GM12878 (cell line): ENCODE data around the gene ALG2. TPM values are rescaled to one million over a fixed set of nuclear protein-coding genes. Genes with fewer than 3 reads are reported as not detected.

Source experiments
- ATAC-seq: fragments of 200-7000 bp; cut with Tn5 transposase; 3 replicates; pipeline ENCODE4 v1.9.1; 2020; ENCODE audit warnings: mild to moderate bottlenecking, moderate library complexity
- BruUV-seq: library from RNA; stranded (reverse); fragments of 400-500 nt; replicated peaks from 2 replicates; lab custom pipeline; 2021; lab: Mats Ljungman, UMichigan
- CTCF ChIA-PET: fragments of 300-600 bp; sonication (Branson Sonifier 250); formaldehyde crosslinking; extraction: SDS; loops from one replicate; lab custom pipeline; 2021; ENCODE audit warnings: inconsistent platforms; lab: Yijun Ruan, JAX
- POLR2A ChIA-PET: fragments of 350-600 bp; formaldehyde crosslinking; extraction: SDS; loops from one replicate; lab custom pipeline; 2021; ENCODE audit warnings: inconsistent platforms; lab: Charles Lee
- RAD21 ChIA-PET: fragments of 300-600 bp; sonication (Branson Sonifier 250); formaldehyde crosslinking; loops from one replicate; lab custom pipeline; 2023; ENCODE audit warnings: antibody characterized with exemption; ENCODE audit not compliant: unreplicated experiment; lab: Charles Lee
- SMC1A ChIA-PET: fragments of 300-600 bp; sonication (Branson Sonifier 250); formaldehyde crosslinking; loops from one replicate; lab custom pipeline; 2023; ENCODE audit not compliant: unreplicated experiment, uncharacterized antibody; lab: Charles Lee
- DNase-seq: peaks from one replicate; pipeline ENCODE4 v3.0.0-alpha.2; 2011; ENCODE audit warnings: low read depth, low spot score
- FAIRE-seq: peaks from 3 replicates; lab custom pipeline; 2011; peaks lifted over from hg19 to GRCh38; lab: Jason Lieb, UNC
- H2AFZ ChIP-seq: 2 replicates; pipeline ENCODE4 v1.6.0; 2011; ENCODE audit warnings: low read depth, low read length, control low read depth; ENCODE audit not compliant: control insufficient read depth
- H3K27ac ChIP-seq: 2 replicates; pipeline ENCODE4 v1.5.1; 2011; ENCODE audit warnings: control low read depth; ENCODE audit not compliant: control insufficient read depth, insufficient read depth
- H3K27me3 ChIP-seq, 2 experiments: replicated peaks in 1 of 2; 2 replicates each; pipeline versions ENCODE4 v1.6.0 to v1.6.1; 2011; ENCODE audit warnings: low read length in 1 of 2; ENCODE audit not compliant: control insufficient read depth in 2 of 2, insufficient read depth in 2 of 2
- H3K36me3 ChIP-seq, 2 experiments: 2 replicates each; pipeline ENCODE4 v1.5.1; 2011; ENCODE audit warnings: low read length in 1 of 2; ENCODE audit not compliant: control insufficient read depth in 2 of 2, insufficient read depth in 2 of 2
- H3K4me1 ChIP-seq: 2 replicates; pipeline ENCODE4 v1.6.1; 2011; ENCODE audit warnings: mild to moderate bottlenecking, low read length, moderate library complexity, mixed read lengths; ENCODE audit not compliant: control insufficient read depth, insufficient read depth
- H3K4me2 ChIP-seq: 2 replicates; pipeline ENCODE4 v1.6.0; 2011; ENCODE audit warnings: control low read depth; ENCODE audit not compliant: control insufficient read depth, insufficient read depth
- H3K4me3 ChIP-seq: fragments of 200-600 bp; sonication (generic); 2 replicates; pipeline ENCODE4 v1.5.1; 2016
- H3K79me2 ChIP-seq: 2 replicates; pipeline ENCODE4 v1.6.0; 2011; ENCODE audit warnings: low read length; ENCODE audit not compliant: control insufficient read depth, insufficient read depth
- H3K9ac ChIP-seq: 2 replicates; pipeline ENCODE4 v1.8.0; 2011; ENCODE audit warnings: low read length, control low read depth, mixed read lengths; ENCODE audit not compliant: control insufficient read depth, insufficient read depth
- H3K9me3 ChIP-seq: replicated peaks from 3 replicates; pipeline ENCODE4 v1.5.1; 2011; ENCODE audit warnings: mild to moderate bottlenecking, low read length; ENCODE audit not compliant: control insufficient read depth, insufficient read depth
- H4K20me1 ChIP-seq: 2 replicates; pipeline ENCODE4 v1.6.0; 2011; ENCODE audit not compliant: control insufficient read depth, insufficient read depth
- ATF2 ChIP-seq: IDR thresholded peaks from 2 replicates; pipeline ENCODE4 v1.6.1; 2012; ENCODE audit warnings: low read length, inconsistent platforms
- BCL11A ChIP-seq: IDR thresholded peaks from 2 replicates; pipeline ENCODE4 v1.6.1; 2011; ENCODE audit warnings: low read depth, low read length
- CREM ChIP-seq: IDR thresholded peaks from 2 replicates; pipeline ENCODE4 v1.6.1; 2014; ENCODE audit warnings: antibody characterized with exemption, low read depth
- DPF2 ChIP-seq: fragments of 450-650 bp; IDR thresholded peaks from 2 replicates; pipeline ENCODE4 v1.6.1; 2017; ENCODE audit warnings: mild to moderate bottlenecking
- EED ChIP-seq: sonication (generic); IDR thresholded peaks from 2 replicates; pipeline ENCODE4 v1.6.1; 2016; ENCODE audit warnings: antibody characterized with exemption, low read depth
- ELK1 ChIP-seq: IDR thresholded peaks from 2 replicates; pipeline ENCODE4 v1.6.1; 2012; ENCODE audit warnings: low read depth, low read length, improper control_type of control experiment
- EP300 ChIP-seq, 2 experiments: fragments of 150-350 bp in 1 of 2; IDR thresholded peaks; 2 replicates each; pipeline ENCODE4 v1.6.1; 2011 to 2012; ENCODE audit warnings: low read depth in 2 of 2, low read length in 2 of 2, borderline replicate concordance in 1 of 2, improper control_type of control experiment in 1 of 2, inconsistent platforms in 1 of 2; ENCODE audit not compliant: control insufficient read depth in 1 of 2
- GABPA ChIP-seq: IDR thresholded peaks from 2 replicates; pipeline ENCODE4 v1.6.1; 2014; ENCODE audit warnings: antibody characterized with exemption, low read depth, mild to moderate bottlenecking, inconsistent platforms
- HCFC1 ChIP-seq: fragments of 150-350 bp; IDR thresholded peaks from 2 replicates; pipeline ENCODE4 v1.6.1; 2014; ENCODE audit warnings: low read length
- IKZF1 ChIP-seq: fragments of 450-650 bp; conservative IDR thresholded peaks from 2 replicates; pipeline ENCODE4 v1.6.1; 2017; ENCODE audit warnings: antibody characterized with exemption, mild to moderate bottlenecking
- IKZF2 ChIP-seq, 2 experiments: fragments of 450-650 bp; IDR thresholded peaks; 2 replicates each; pipeline ENCODE4 v1.6.1; 2017; ENCODE audit warnings: mild to moderate bottlenecking in 2 of 2, moderate library complexity in 2 of 2
- IRF4 ChIP-seq: IDR thresholded peaks from 2 replicates; pipeline ENCODE4 v1.6.1; 2011; ENCODE audit warnings: low read depth, low read length
- JUNB ChIP-seq: IDR thresholded peaks from 2 replicates; pipeline ENCODE4 v1.6.1; 2016; ENCODE audit warnings: antibody characterized with exemption, mild to moderate bottlenecking
- MEF2A ChIP-seq: IDR thresholded peaks from 2 replicates; pipeline ENCODE4 v1.6.1; 2011; ENCODE audit warnings: low read depth, mild to moderate bottlenecking, low read length, moderate library complexity; ENCODE audit not compliant: insufficient read depth
- NFIC ChIP-seq: IDR thresholded peaks from 2 replicates; pipeline ENCODE4 v1.6.1; 2012; ENCODE audit warnings: low read depth, mild to moderate bottlenecking, inconsistent platforms, low read length, moderate library complexity
- NFXL1 ChIP-seq: fragments of 450-650 bp; IDR thresholded peaks from 2 replicates; pipeline ENCODE4 v1.6.1; 2017; ENCODE audit warnings: antibody characterized with exemption, mild to moderate bottlenecking, borderline replicate concordance
- RB1 ChIP-seq: fragments of 450-650 bp; formaldehyde crosslinking; IDR thresholded peaks from 2 replicates; pipeline ENCODE4 v1.6.1; 2017; ENCODE audit warnings: mild to moderate bottlenecking, borderline replicate concordance
- RUNX3 ChIP-seq: IDR thresholded peaks from 2 replicates; pipeline ENCODE4 v1.6.1; 2012; ENCODE audit warnings: low read length, inconsistent platforms
- SPI1 ChIP-seq: IDR thresholded peaks from 2 replicates; pipeline ENCODE4 v1.6.1; 2011; ENCODE audit warnings: low read depth, mild to moderate bottlenecking, low read length, moderate library complexity, borderline replicate concordance; ENCODE audit not compliant: insufficient read depth
- STAT1 ChIP-seq: fragments of 450-650 bp; conservative IDR thresholded peaks from 2 replicates; pipeline ENCODE4 v1.6.1; 2014; ENCODE audit warnings: antibody characterized with exemption, mild to moderate bottlenecking
- STAT3 ChIP-seq: IDR thresholded peaks from 2 replicates; pipeline ENCODE4 v1.6.1; 2011; ENCODE audit warnings: low read depth, low read length, improper control_type of control experiment
- YBX1 ChIP-seq: fragments of 450-650 bp; IDR thresholded peaks from 2 replicates; pipeline ENCODE4 v1.6.1; 2016; ENCODE audit warnings: antibody characterized with exemption
- ZNF384 ChIP-seq: IDR thresholded peaks from 2 replicates; pipeline ENCODE4 v1.6.1; 2012; ENCODE audit warnings: low read depth, mild to moderate bottlenecking, low read length, improper control_type of control experiment, borderline replicate concordance
- WGBS: methylation state at CpG from one replicate; pipeline ENCODE4 v1.1.6; 2016; ENCODE audit warnings: low lambda C conversion rate; ENCODE audit not compliant: insufficient replicate concordance, insufficient coverage; ENCODE audit errors: missing lambda C conversion rate; 5-methylcytosine and 5-hydroxymethylcytosine counted together
- in situ Hi-C: fragments of 300-500 bp; cut with MboI; formaldehyde crosslinking; loops from 9 replicates; pipeline ENCODE4 v1.14.3; 2018; ENCODE audit warnings: mixed read lengths
- intact Hi-C: fragments of 100-400 bp; cut with micrococcal nuclease; formaldehyde crosslinking; loops from one replicate; pipeline ENCODE4 v1.14.2; 2022; ENCODE audit not compliant: unreplicated experiment
- polyA plus RNA-seq, 11 experiments: library from polyadenylated mRNA; depleted of rRNA in 4 of 11; unstranded in 6 of 11; stranded (reverse) in 5 of 11; fragments of >200 nt; fragmentation: Nextera tagmentation in 4 of 11; fragmentation: Illumina TruSeq in 1 of 11; extraction: Ambion mirVana in 4 of 11; extraction: Trizol in 1 of 11; gene quantifications; 1 replicate in 1 of 11; 2 replicates in 10 of 11; pipeline versions ENCODE4 v1.2.1 to v1.2.3, GENCODE V29; 2011 to 2016; ENCODE audit warnings: inconsistent platforms in 2 of 11, missing spikeins in 2 of 11, low read depth in 1 of 11
- total RNA-seq, 4 experiments: library from RNA; depleted of rRNA in 3 of 4; stranded (reverse); fragments of >200 nt in 3 of 4; fragmentation: Illumina TruSeq in 1 of 4; extraction: Trizol in 1 of 4; gene quantifications; 2 replicates each; pipeline versions ENCODE4 v1.2.1 to v1.2.3, GENCODE V29; 2013 to 2021

The ALG2 gene
- total and polyA plus RNA-seq, 10 of the 15 experiments (the other 5 are each of a cell fraction or from before 2014, with no cell fraction given), result 8.8 to 52.5 (median 38.6) TPM

GRCh38 chr9:99180199-99180598 lies 41.5 kb downstream of the ALG2 start:
- Histone ChIP-seq H3K4me3 (no peak overlapping the region), H3K9ac (no peak overlapping the region), H3K4me2 (peak overlapping the region; percentile 21), H3K27ac (peak overlapping the region; percentile 84), H3K36me3 (no peaks in the 10 kb centered on the region), H3K79me2 (no peaks in the 10 kb centered on the region), H3K4me1 (peaks cover 59% of the 10 kb centered on the region), H2AFZ (no peak overlapping the region), H4K20me1 (no peaks in the 10 kb centered on the region), H3K9me3 (no peaks in the 10 kb centered on the region), H3K27me3 (no peaks in the 10 kb centered on the region)
- no TSS peak for BruUV-seq
- RAD21 ChIA-PET, result interaction anchor here (6.7 to 13.6 kb wide), 2 partner anchors 7 to 14 kb away, joined by 58 to 147 read pairs; no protein-coding TSS in a partner anchor
- DNase-seq (no peak), ATAC-seq (peak; percentile 55), FAIRE-seq (peak; percentile 52)
- CTCF ChIA-PET, result interaction anchor here (9.3 kb wide), 1 partner anchor 17 kb away, joined by 96 read pairs; no protein-coding TSS in a partner anchor
- in situ Hi-C loops, result loop anchor here (5.0 to 10.0 kb wide), 5 partner anchors 48 to 1145 kb away; no protein-coding TSS in a partner anchor
- 50% methylated on average over 1 of the region's 1 CpG for WGBS
- SMC1A ChIA-PET, result interaction anchor here (1.3 to 12.4 kb wide), 4 partner anchors 8 to 74 kb away, joined by 3 to 189 read pairs (median 106); partner anchors contain the start of genes ALG2 and SEC61B
- intact Hi-C loops, result loop anchor here (5.0 to 10.0 kb wide), 9 partner anchors 57 to 1255 kb away; partner anchors contain the start of genes ERP44 and INVS
- POLR2A ChIA-PET, result no interaction called here
- TF ChIP-seq JUNB (peak; percentile 84), EED (peak; percentile 78), EP300 (IDR thresholded peaks at IDR 0.05; ENCODE audit: borderline replicate concordance in 1 of 2, control insufficient read depth in 1 of 2, low read depth in 2 of 2, low read length in 2 of 2) (peak in 1 of 2 experiments; percentile 55; a peak in 1 of 4 replicates), RUNX3 (peak; percentile 90), NFXL1 (no peak), GABPA (0 out of 2 replicates have a peak, but pooled peaks have one; percentile 16), RB1 (no peak), IRF4 (0 out of 2 replicates have a peak, but pooled peaks have one; percentile 23), DPF2 (peak; percentile 67), YBX1 (no peak), HCFC1 (no peak), ATF2 (peak; percentile 49; the same call in 1 of the 2 replicates), ELK1 (no peak), IKZF2 (IDR thresholded peaks at IDR 0.05) (peak; percentile 96), STAT1 (no peak), SPI1 (no peak), STAT3 (no peak), CREM (0 out of 2 replicates have a peak, but pooled peaks have one; percentile 35), ZNF384 (no peak), IKZF1 (peak; percentile 91), NFIC (peak; percentile 87), MEF2A (0 out of 2 replicates have a peak, but pooled peaks have one; percentile 38), BCL11A (0 out of 2 replicates have a peak, but pooled peaks have one; percentile 50)
